T-helper 1 cell treated with Interleukin-12 subunit alpha and Interleukin-12 subunit beta and Interleukin-4 antibody, amounts not matched to agents 30 μg/mL and 1 μg/mL, for 36 hours (primary cell): ENCODE results near the gene SLC2A4RG.
A peak's percentile ranks its signal among the peaks of the same experiment; 100 is the strongest.

ENCODE experiments used
- H3K27ac Mint-ChIP-seq: one replicate; pipeline ENCODE4 v1.8.0; 2021; ENCODE audit warnings: mild to moderate bottlenecking, mixed read lengths
- H3K27me3 Mint-ChIP-seq: one replicate; pipeline ENCODE4 v1.8.0; 2021; ENCODE audit warnings: low read depth, mixed read lengths
- H3K36me3 Mint-ChIP-seq: one replicate; pipeline ENCODE4 v1.8.0; 2021; ENCODE audit warnings: low read depth, mixed read lengths
- H3K4me1 Mint-ChIP-seq: one replicate; pipeline ENCODE4 v1.8.0; 2021; ENCODE audit warnings: low read depth, mixed read lengths
- H3K4me3 Mint-ChIP-seq: one replicate; pipeline ENCODE4 v1.8.0; 2021; ENCODE audit warnings: mild to moderate bottlenecking, moderate library complexity, mixed read lengths
- H3K9me3 Mint-ChIP-seq: one replicate; pipeline ENCODE4 v1.8.0; 2021; ENCODE audit warnings: mixed read lengths

SLC2A4RG gene

DNA sequence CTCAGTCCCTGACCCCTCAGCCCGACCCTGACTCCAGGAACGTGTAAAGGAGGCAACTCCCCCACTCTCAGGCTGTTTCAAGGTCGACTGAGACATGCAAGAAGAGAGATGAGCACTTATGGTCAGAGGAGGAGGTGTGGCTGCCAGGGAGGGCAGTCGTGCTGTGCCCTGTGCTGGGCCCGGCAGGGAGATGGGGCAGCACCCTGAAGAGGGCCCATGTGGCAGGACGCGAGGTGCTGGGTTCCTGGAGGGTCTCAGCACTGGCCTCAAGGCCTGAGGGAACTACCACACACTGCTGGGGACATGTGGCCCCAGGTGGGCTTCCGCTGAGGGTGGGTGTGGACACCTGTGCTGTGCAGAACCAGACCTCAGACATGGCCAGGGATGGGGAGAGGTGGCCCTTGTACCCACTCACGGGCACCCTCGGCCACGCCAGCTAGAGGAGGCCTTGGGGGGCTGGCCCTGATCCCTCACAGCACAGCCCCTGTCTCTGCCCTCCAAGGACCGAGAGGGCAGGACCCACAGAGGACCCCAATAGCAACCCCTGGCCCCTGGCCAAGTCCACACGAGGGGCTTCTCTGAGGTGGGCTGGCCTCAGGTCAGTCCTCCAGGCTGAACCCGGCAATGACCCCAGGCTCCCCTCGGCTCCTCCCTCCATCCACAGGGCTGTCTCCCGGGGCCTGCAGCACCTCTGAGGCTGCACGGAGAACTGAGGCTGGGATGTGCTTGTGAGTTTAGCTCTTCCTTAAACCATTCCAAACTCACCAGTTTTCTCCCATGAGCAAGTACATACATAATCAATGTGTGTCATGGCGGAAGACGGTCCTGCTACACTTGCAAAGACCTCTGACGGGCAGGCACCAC is 8.7 kb downstream of the SLC2A4RG start:
- H3K4me3 Mint-ChIP-seq, result no peak overlapping the region
- H3K4me1 Mint-ChIP-seq, result peaks cover 9% of the 10 kb centered on the region
- no peaks in the 10 kb centered on the region for H3K27me3 Mint-ChIP-seq
- no peaks in the 10 kb centered on the region for H3K36me3 Mint-ChIP-seq
- H3K27ac Mint-ChIP-seq, result no peak overlapping the region
- no peaks in the 10 kb centered on the region for H3K9me3 Mint-ChIP-seq

DNA sequence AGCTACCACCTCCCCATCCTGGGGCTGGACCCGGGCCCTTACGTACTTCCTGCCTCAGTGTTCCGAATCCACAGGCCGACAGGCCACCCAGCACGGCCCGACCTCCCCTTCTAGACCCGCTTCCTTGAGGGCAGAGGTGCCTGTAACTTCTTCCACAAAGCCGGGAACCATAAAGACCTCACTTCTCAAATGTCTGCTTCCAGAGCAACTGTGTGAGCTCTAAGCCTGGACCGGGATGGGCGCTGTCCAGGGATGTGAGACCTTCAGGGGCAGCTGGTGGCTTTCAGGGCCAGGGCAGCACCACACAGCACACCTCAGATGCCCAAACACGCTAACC is 9.3 kb downstream of the SLC2A4RG start:
- Mint-ChIP-seq H3K27ac (peak overlapping the region; percentile 19), H3K27me3 (no peaks in the 10 kb centered on the region), H3K36me3 (no peaks in the 10 kb centered on the region), H3K4me3 (no peak overlapping the region), H3K4me1 (peaks cover 9% of the 10 kb centered on the region), H3K9me3 (no peaks in the 10 kb centered on the region)

DNA sequence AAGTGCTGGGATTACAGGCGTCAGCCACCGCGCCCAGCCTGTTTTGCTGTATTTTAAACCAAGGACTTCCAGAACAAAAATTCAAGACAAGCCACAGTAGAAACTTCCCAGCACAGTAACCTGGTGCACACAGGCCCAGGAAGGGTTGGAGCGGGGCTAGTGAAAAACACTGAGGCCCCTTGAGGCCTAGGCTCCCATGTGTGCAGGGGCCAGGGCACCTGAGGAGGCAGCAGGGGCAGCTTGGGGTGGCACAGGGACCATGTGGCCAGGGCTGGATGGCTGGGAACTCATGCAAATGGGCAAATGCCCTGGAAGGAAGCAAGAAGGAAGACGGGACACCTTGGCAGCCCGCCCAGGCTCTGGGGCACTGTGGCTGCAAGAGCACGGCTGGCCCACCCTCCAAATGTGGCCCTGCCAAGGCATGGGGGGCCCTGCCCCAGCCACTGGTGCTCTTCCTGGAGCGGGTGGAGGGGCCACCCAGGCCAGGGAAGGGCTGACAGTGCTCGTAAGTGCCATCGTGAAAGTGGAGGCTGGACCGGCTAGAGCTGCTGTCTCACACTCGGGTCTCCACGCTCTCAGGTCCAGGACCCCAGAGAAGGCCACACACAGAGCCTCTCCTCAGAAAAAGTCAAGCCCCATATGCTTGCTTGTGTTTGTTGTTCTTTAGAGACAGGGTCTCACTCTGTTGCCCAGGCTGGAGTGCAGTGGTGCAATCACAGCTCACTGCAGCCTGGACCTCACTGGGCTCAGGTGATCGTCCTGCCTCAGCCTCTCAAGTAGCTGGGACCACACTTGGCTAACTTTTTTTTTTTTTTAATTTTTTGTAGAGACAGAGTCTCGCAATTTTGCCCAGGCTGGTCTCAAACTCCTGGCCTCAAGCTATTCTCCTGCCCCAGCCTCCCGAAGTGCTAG is 10.3 kb downstream of the SLC2A4RG start:
- Mint-ChIP-seq H3K9me3 (no peaks in the 10 kb centered on the region), H3K4me3 (no peak overlapping the region), H3K4me1 (peaks cover 9% of the 10 kb centered on the region), H3K27me3 (no peaks in the 10 kb centered on the region), H3K27ac (peak overlapping the region; percentile 41), H3K36me3 (no peaks in the 10 kb centered on the region)

DNA sequence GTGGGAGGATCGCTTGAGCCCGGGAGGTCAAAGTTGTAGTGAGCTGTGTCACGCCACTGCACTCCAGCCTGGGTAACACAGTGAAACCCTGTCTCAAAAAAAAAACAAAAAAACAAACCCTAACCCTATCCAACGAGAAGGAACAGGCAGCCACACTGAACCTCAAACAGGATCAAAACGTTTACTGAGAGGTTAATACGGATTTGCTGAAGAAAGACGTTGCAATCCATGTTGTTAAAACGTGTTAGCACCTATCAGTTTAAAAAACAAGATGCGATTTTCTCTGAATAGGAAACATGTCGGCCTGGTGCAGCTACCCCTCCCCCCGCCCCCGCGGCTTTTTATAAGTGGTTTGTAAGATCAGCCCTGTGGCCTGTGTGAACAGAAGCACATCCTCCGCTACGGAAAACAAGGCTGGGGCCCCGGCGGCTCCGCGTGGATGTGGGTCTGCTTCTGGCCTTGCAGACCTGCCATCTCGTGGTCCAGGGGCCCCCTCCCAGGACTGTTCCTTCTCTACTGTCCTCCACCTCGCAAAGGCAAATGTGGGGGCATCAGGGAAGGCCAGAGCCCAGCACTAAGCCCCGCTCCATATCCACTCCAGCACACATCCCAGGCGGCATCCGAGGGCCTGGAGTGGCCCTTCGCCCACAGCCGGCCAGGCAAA is 11.4 kb downstream of the SLC2A4RG start:
- Mint-ChIP-seq H3K4me3 (peak overlapping the region; percentile 51), H3K9me3 (no peaks in the 10 kb centered on the region), H3K27me3 (no peaks in the 10 kb centered on the region), H3K4me1 (peaks cover 9% of the 10 kb centered on the region), H3K27ac (peak overlapping the region; percentile 84), H3K36me3 (no peaks in the 10 kb centered on the region)

DNA sequence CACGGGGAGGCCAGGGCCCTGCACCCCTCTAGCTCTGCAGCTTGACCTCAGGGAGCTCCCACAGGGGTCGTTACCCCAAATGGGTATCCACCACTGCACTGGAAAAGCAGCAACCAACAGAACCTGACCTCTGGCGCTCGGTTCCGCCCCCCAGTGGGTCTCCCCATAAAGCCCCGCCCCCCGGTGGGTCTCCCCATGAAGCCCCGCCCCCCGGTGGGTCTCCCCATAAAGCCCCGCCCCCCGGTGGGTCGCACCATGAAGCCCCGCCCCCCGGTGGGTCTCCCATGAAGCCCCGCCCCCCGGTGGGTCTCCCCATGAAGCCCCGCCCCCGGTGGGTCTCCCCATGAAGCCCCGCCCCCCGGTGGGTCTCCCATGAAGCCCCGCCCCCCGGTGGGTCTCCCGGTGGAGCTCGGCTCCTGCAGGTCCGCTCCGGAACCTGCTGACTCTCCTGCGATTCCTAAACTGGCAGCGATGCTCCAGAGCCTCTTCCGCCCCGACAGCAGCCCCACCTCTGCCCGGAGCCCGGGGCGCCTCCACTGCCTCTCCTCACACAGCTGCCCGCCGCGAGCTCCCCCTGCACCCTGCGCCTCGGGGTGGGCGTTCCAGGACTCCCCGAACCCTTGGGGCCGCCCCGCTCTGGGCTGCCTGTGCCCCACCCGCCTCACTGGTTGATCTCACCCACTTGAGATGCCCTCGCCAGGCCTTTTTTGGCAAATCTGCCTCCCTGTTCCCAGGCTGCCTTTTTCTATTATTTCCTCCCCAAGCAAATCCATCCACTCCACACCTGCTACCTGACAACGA is 12.1 kb downstream of the SLC2A4RG start:
- Mint-ChIP-seq H3K9me3 (no peaks in the 10 kb centered on the region), H3K4me3 (peak overlapping the region; percentile 51), H3K27ac (peak overlapping the region; percentile 84), H3K27me3 (no peaks in the 10 kb centered on the region), H3K4me1 (peaks cover 12% of the 10 kb centered on the region), H3K36me3 (no peaks in the 10 kb centered on the region)

DNA sequence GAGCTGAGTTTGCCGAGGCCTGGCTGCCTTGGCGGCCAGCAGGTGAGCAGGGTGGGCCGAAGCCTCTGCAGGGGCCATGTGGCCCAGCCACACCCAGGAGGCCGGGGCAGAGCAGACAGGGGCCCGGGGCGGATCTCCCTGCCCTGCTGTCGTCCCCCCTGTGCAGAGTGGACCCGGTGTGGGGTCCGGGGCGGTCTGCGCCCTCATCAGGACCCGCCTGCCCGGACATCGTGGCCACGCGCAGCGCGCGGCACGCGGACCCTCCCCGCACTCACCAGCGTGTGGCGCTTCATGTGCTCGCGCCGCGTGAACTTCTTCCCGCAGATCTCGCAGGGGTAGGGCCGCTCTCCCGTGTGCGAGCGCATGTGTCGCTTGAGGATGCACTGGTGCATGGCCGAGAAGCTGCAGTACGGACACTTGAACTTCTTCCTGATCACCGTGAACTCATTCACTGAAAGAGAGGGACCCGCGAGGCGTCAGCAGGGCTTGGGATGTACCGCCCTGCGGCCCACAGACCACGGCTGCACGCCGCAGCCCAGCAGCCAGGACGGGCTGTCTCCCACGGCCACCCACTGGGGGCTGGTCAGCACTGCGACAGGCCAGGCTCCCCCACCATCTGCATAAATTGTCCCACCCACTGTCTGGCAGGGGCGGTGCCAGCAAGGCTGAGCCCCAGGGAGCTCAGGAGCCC is 13.0 kb downstream of the SLC2A4RG start:
- H3K36me3 Mint-ChIP-seq, result no peaks in the 10 kb centered on the region
- H3K27ac Mint-ChIP-seq, result no peak overlapping the region
- H3K4me1 Mint-ChIP-seq, result peaks cover 18% of the 10 kb centered on the region
- no peaks in the 10 kb centered on the region for H3K9me3 Mint-ChIP-seq
- H3K4me3 Mint-ChIP-seq, result no peak overlapping the region
- peaks cover 3% of the 10 kb centered on the region for H3K27me3 Mint-ChIP-seq

DNA sequence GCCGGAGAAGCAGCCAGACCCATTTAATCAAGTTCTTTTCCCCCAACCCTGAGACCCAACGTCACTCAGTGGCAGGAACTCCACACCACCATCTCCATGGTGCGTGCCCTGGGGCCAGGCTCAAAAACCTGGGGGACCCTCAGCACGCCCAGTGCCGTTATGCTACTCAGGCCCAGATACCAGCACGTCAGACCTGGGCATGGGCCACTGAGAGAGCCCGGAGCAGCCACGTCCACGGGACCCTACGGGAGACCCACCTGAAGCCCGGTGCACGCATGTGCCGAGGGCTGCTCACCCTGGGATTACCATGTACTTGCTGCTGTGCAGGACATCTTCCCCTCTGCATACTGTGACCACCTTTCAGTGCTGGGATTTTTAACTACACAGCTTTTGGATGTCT is 13.8 kb downstream of the SLC2A4RG start:
- H3K9me3 Mint-ChIP-seq, result no peaks in the 10 kb centered on the region
- peaks cover 7% of the 10 kb centered on the region for H3K27me3 Mint-ChIP-seq
- no peak overlapping the region for H3K4me3 Mint-ChIP-seq
- peaks cover 18% of the 10 kb centered on the region for H3K4me1 Mint-ChIP-seq
- H3K27ac Mint-ChIP-seq, result no peak overlapping the region
- H3K36me3 Mint-ChIP-seq, result no peaks in the 10 kb centered on the region

DNA sequence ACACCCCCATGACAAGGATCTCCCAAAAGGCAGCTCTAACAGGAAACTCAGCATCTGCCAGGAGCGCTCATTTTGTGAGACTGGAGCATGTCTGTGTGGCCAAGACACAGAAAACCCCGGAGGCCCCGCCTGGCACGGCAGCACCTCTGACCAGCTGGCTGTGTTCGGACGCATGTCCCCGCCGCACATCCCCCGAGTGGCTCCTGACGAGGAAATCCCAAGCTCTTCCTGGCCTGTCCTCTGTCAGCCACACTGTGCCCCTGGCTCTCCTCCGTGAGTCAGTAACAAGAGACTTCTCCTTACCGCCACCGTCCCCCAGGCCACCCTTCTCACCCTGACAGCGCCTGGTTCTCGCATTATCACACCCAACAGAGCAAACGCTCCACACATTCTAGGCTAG is 14.4 kb downstream of the SLC2A4RG start:
- no peak overlapping the region for H3K4me3 Mint-ChIP-seq
- no peak overlapping the region for H3K27ac Mint-ChIP-seq
- no peaks in the 10 kb centered on the region for H3K36me3 Mint-ChIP-seq
- peaks cover 18% of the 10 kb centered on the region for H3K4me1 Mint-ChIP-seq
- peaks cover 11% of the 10 kb centered on the region for H3K27me3 Mint-ChIP-seq
- no peaks in the 10 kb centered on the region for H3K9me3 Mint-ChIP-seq

DNA sequence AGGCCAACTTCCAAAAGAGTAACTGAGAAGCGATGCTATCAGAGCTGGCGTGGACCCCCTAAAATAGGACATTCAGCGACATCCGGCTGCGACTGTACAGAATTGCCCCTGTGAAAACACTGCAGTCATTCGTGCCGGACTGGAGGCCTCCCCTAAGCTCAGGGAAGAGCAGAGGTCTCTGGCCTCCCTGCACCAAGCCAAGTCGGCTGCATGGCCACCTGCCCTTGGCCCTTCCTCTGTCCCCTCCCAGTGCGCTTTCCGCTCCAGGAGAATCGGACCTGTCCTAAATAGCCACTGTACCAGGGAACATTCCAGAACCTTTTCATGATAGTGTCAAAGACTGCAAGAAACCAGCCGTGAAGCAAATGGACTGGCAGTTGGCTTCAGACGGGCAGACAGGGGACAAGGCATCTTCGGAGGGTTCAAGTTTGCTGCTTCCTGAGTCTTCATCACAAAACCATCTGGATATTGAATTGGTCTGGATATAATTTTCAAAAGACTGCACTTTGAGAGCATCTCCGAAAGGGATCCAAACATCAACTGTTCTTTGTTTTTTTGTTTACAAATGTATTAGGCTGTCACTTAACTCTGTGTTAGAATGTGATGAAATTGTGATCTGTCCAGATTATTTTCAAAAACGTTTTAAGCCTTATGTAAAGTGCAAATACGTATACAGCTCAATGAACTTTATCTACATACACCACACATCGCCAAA is 16.5 kb downstream of the SLC2A4RG start:
- Mint-ChIP-seq H3K27ac (no peak overlapping the region), H3K4me3 (no peak overlapping the region), H3K4me1 (peaks cover 12% of the 10 kb centered on the region), H3K9me3 (no peaks in the 10 kb centered on the region), H3K27me3 (peaks cover 15% of the 10 kb centered on the region), H3K36me3 (no peaks in the 10 kb centered on the region)

DNA sequence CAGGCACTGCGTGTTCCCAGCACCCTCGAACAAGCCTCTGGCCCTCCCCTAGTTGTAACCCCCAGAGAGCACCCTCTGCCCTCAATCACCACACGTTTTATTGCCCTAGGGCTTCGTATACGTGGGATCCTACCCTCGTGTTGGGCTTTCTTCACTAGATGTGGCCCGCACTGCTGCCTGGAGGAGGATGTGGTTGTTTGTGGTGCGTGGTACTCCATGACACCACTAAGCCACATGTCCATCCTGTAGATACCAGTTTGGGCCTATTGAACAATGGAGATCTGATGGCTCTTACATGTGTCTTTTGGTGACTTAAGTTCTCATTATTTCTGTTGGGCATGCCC is 17.0 kb downstream of the SLC2A4RG start:
- Mint-ChIP-seq H3K4me1 (peaks cover 9% of the 10 kb centered on the region), H3K27ac (no peak overlapping the region), H3K9me3 (no peaks in the 10 kb centered on the region), H3K36me3 (no peaks in the 10 kb centered on the region), H3K27me3 (peaks cover 15% of the 10 kb centered on the region), H3K4me3 (no peak overlapping the region)

DNA sequence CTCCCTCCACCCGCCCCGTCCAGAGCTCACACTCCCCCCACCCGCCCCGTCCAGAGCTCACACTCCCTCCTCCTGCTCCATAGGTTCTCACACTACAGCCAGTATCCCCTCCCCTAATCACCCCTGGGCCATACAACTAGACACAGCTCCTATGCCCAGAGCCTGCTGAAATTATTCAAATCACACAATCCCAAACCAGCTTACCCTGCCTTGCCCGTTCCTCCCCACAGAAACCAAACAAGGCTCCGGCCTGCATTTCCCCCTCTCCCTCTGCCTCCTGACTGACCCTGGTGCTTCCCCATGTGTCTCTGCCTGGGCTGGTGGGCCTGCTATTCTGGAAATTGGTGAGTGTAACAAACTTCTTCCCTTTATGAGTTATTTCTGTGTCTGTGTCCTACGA is 18.6 kb downstream of the SLC2A4RG start:
- Mint-ChIP-seq H3K9me3 (no peaks in the 10 kb centered on the region), H3K4me1 (peaks cover 9% of the 10 kb centered on the region), H3K36me3 (no peaks in the 10 kb centered on the region), H3K27ac (no peak overlapping the region), H3K27me3 (peaks cover 26% of the 10 kb centered on the region), H3K4me3 (no peak overlapping the region)

DNA sequence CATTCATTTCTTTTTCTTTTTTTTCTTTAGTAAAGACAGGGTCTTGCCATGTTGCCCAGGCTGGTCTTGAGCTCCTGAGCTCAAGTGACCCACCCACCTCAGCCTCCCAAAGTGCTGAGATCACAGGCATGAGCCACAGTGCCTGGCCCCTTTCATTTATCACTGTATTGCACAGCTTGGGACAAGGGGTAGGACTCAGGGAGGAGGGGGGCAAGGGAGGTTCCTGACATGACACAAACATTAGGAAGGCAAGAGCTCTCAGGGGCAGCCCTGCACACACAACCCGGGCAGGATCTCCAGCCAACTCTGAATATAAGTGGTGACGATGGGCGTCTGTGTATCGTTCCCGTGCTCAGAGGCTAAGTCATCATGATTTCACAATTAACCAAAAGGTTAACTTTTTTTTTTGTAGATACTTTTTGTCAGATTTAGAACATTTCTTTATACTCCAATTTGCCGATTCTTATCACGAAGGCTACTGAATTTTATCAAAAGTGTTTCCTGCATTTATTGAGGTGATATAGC is 19.9 kb downstream of the SLC2A4RG start:
- peaks cover 9% of the 10 kb centered on the region for H3K4me1 Mint-ChIP-seq
- no peak overlapping the region for H3K4me3 Mint-ChIP-seq

More for the DNA sequence above, 19.9 kb downstream of the SLC2A4RG start:
- H3K27me3 Mint-ChIP-seq, result peaks cover 30% of the 10 kb centered on the region
- no peak overlapping the region for H3K27ac Mint-ChIP-seq
- no peaks in the 10 kb centered on the region for H3K9me3 Mint-ChIP-seq
- no peaks in the 10 kb centered on the region for H3K36me3 Mint-ChIP-seq
